HG02970 (cell line): Measurements from ENCODE around the gene ENOSF1.
"Not testable (repeated sequence)": the region's sequence is repeated elsewhere in the genome, so short reads cannot be mapped to it uniquely, and the experiment has no call there.

Source experiments
- ATAC-seq: cut with Tn5 transposase; IDR thresholded peaks from one replicate; pipeline ENCODE4 v1.9.1; 2021; ENCODE audit warnings: mild to moderate bottlenecking, moderate library complexity, moderate number of reproducible peaks; ENCODE audit not compliant: unreplicated experiment, low FRiP score

The ENOSF1 gene

GRCh38 chr18:712401-713134 lies at the start of gene ENOSF1:
Gene ENOSF1, minus strand, starts transcription at chr18:712630. Its CDS starts 43 bp downstream, at chr18:712587.
- ATAC-seq, result peak; percentile 85

GRCh38 chr18:759864-760263 lies 47.4 kb upstream of the ENOSF1 start:
- not testable (repeated sequence) for ATAC-seq

- no peak for ATAC-seq
Observed at GRCh38 chr18:755506-755905, 43.1 kb upstream of the ENOSF1 start.

GRCh38 chr18:754656-755055 lies 42.2 kb upstream of the ENOSF1 start:
- no peak for ATAC-seq

- ATAC-seq, result no peak
Observed at GRCh38 chr18:750456-750855, 38.0 kb upstream of the ENOSF1 start.

GRCh38 chr18:744832-745597 lies 32.6 kb upstream of the ENOSF1 start:
- no peak for ATAC-seq

- peak; percentile 60 for ATAC-seq
Observed at GRCh38 chr18:741931-742512, 29.6 kb upstream of the ENOSF1 start.

- ATAC-seq, result no peak
Observed at GRCh38 chr18:732371-732770, 19.9 kb upstream of the ENOSF1 start.

GRCh38 chr18:731185-731584 lies 18.8 kb upstream of the ENOSF1 start:
- ATAC-seq, result no peak

GRCh38 chr18:730692-731091 lies 18.3 kb upstream of the ENOSF1 start:
- no peak for ATAC-seq

- not testable (repeated sequence) for ATAC-seq
Observed at GRCh38 chr18:730120-730519, 17.7 kb upstream of the ENOSF1 start.

GRCh38 chr18:725646-726045 lies 13.2 kb upstream of the ENOSF1 start:
- ATAC-seq, result no peak

GRCh38 chr18:723541-724080 lies 11.2 kb upstream of the ENOSF1 start:
- ATAC-seq, result no peak

GRCh38 chr18:717003-717402 lies 4.6 kb upstream of the ENOSF1 start:
- no peak for ATAC-seq

GRCh38 chr18:715626-716025 lies 3.2 kb upstream of the ENOSF1 start:
- no peak for ATAC-seq

- ATAC-seq, result no peak
Observed at GRCh38 chr18:713135-713490, 683 bp upstream of the ENOSF1 start.

GRCh38 chr18:711657-712400 lies 601 bp downstream of the ENOSF1 start:
- ATAC-seq, result no peak

- ATAC-seq, result no peak
Observed at GRCh38 chr18:711310-711656, 1.1 kb downstream of the ENOSF1 start.

- no peak for ATAC-seq
Observed at GRCh38 chr18:710418-711300, 1.8 kb downstream of the ENOSF1 start.

GRCh38 chr18:709771-710170 lies 2.7 kb downstream of the ENOSF1 start:
- ATAC-seq, result no peak
